Duodenal mucosa (tissue), 2 donors: Measurements from ENCODE around the gene C13orf42.
"Not testable (repeated sequence)": the region's sequence is repeated elsewhere in the genome, so short reads cannot be mapped to it uniquely, and the experiment has no call there.

Experiments used
- H3K27ac ChIP-seq: one replicate; pipeline ENCODE4 v1.7.0; 2013; ENCODE audit warnings: low read depth, low read length
- H3K27me3 ChIP-seq, 2 donors: one replicate each; pipeline ENCODE4 v1.7.0; 2013; ENCODE audit warnings: low read length in 2 of 2, control low read depth in 1 of 2; ENCODE audit not compliant: insufficient read depth in 2 of 2, control insufficient read depth in 1 of 2
- H3K36me3 ChIP-seq, 2 donors: one replicate each; pipeline ENCODE4 v1.7.0; 2013; ENCODE audit warnings: low read length in 2 of 2, control low read depth in 1 of 2; ENCODE audit not compliant: insufficient read depth in 2 of 2, control insufficient read depth in 1 of 2
- H3K4me1 ChIP-seq, 2 donors: one replicate each; pipeline ENCODE4 v1.7.0; 2013; ENCODE audit warnings: low read length in 2 of 2, control low read depth in 1 of 2; ENCODE audit not compliant: insufficient read depth in 2 of 2, control insufficient read depth in 1 of 2
- H3K4me3 ChIP-seq, 2 donors: one replicate each; pipeline ENCODE4 v1.7.0; 2013; ENCODE audit warnings: low read length in 2 of 2, low read depth in 1 of 2
- H3K9ac ChIP-seq, 2 donors: one replicate each; pipeline ENCODE4 v1.7.0; 2013; ENCODE audit warnings: low read length in 2 of 2, low read depth in 1 of 2
- H3K9me3 ChIP-seq, 2 donors: one replicate each; pipeline ENCODE4 v1.7.0; 2013; ENCODE audit warnings: low read length in 2 of 2, control low read depth in 1 of 2; ENCODE audit not compliant: control insufficient read depth in 1 of 2

The C13orf42 gene

DNA sequence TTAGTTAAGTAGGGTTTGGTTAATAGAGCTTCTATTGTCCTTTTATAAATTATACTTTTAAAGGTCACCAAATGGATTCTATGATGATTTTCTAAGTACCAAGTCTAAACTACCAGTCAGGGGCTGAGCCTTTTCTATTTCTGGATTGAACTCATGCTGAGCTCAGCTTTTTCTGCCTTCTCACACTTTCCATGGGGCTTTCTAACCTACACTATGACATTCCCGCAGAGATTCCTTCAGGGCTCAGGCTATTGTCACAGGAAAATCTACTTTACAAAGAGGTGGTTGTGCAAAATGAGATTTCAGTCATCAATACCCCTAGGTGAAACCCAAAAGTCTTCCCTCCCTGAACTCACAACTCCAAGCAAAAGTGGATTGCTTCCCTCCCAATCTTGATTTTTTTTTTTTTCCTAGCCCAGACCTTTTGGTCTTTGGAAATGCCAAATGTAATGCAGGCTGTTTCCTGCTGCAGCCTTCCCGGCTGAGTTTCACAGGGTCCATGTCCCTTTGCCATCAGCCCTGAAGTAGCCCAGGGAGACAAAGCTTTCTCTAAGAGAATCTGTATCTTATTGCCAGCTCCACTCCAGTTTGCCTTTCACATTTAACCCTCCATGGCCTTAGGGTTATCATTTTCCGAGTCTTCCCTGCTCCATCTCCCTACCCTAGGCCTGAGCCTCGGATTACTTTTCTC, 13.6 kb downstream of the C13orf42 start:
- Histone ChIP-seq H3K27ac (no peak overlapping the region), H3K27me3 (peaks cover 0 to 2% of the 10 kb centered on the region in 2 donors), H3K4me3 (no peak overlapping the region), H3K9me3 (no peaks in the 10 kb centered on the region), H3K36me3 (no peaks in the 10 kb centered on the region), H3K4me1 (no peaks in the 10 kb centered on the region), H3K9ac (no peak overlapping the region)

DNA sequence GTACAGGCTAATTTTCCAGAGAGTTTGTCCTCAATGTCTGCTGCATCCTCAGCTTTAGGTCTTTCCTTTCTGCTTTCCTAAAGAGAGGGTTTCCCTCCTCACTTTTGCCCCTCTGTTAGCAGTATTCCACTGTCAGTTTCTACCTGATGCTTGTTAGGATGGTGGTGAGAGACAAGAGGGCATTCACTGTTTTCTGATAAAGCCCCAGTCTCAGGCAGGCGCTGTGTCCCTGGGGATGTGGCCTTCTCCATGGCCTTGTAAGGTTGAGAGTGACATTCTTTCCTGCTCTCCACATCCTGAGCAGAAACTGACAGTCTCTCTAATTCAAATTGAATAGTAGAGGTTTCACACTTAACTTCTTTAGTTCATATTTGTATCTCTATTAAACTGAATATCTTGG, 14.9 kb downstream of the C13orf42 start:
- no peak overlapping the region for H3K9ac ChIP-seq
- H3K27ac ChIP-seq, result no peak overlapping the region
- H3K27me3 ChIP-seq, result no peaks in the 10 kb centered on the region

GRCh38 chr13:51093574-51093973, 17.5 kb downstream of the C13orf42 start:
- Histone ChIP-seq H3K27ac (no peak overlapping the region), H3K36me3 (no peaks in the 10 kb centered on the region)

More for the DNA sequence above, 14.9 kb downstream of the C13orf42 start:
- Histone ChIP-seq H3K4me1 (no peaks in the 10 kb centered on the region), H3K9me3 (no peaks in the 10 kb centered on the region), H3K4me3 (no peak overlapping the region), H3K36me3 (no peaks in the 10 kb centered on the region)

DNA sequence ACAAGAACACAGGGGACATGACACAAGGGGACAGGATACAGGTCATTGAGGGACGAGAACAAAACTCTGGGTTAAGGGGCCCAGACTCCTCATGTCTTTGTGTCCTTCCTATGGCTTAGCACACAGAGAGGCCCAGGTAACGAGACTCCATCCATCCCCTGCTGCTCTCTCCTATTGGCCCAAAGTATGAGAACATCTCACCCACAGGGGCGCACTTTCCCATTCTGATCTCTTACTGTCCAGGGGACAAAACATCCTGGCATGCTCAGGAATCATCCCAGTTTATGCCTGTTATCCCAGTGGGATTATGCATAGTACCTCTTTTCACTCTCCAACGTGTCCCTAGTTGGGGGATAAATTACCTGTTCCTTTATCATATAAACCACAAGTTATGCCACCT, 19.2 kb downstream of the C13orf42 start:
- Histone ChIP-seq H3K9me3 (no peaks in the 10 kb centered on the region), H3K36me3 (no peaks in the 10 kb centered on the region), H3K4me3 (no peak overlapping the region), H3K4me1 (no peaks in the 10 kb centered on the region), H3K27ac (no peak overlapping the region), H3K9ac (no peak overlapping the region), H3K27me3 (no peaks in the 10 kb centered on the region)

More at GRCh38 chr13:51093574-51093973, 17.5 kb downstream of the C13orf42 start:
- no peaks in the 10 kb centered on the region for H3K27me3 ChIP-seq
- H3K9ac ChIP-seq, result no peak overlapping the region
- H3K4me3 ChIP-seq, result no peak overlapping the region
- H3K4me1 ChIP-seq, result no peaks in the 10 kb centered on the region
- no peaks in the 10 kb centered on the region for H3K9me3 ChIP-seq

- Histone ChIP-seq H3K27ac (no peak overlapping the region), H3K36me3 (no peaks in the 10 kb centered on the region), H3K4me1 (no peaks in the 10 kb centered on the region), H3K27me3 (no peaks in the 10 kb centered on the region), H3K9me3 (no peaks in the 10 kb centered on the region), H3K9ac (no peak overlapping the region), H3K4me3 (no peak overlapping the region)
Observed at GRCh38 chr13:51083706-51084105, 27.4 kb downstream of the C13orf42 start.

DNA sequence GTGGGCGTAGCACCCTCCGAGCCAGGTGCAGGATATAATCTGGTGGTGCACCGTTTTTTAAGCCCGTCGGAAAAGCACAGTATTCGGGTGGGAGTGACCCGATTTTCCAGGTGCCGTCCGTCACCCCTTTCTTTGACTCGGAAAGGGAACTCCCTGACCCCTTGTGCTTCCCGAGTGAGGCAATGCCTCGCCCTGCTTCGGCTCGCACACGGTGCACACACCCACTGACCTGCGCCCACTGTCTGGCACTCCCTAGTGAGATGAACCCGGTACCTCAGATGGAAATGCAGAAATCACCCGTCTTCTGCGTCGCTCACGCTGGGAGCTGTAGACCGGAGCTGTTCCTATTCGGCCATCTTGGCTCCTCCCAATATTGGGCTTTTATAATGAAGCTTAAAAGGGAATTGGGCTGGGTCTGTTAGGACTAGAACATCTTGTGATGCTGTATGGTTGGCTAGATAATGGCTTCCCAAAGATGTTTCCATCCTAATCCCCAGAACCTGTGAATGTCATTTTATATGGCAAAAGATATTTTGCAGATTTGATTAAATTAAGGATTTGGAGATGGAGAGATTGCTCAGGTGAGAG, 30.5 kb downstream of the C13orf42 start:
- not testable (repeated sequence) for H3K27ac ChIP-seq, H3K9me3 ChIP-seq, H3K27me3 ChIP-seq, H3K36me3 ChIP-seq, H3K4me3 ChIP-seq, H3K9ac ChIP-seq, H3K4me1 ChIP-seq

GRCh38 chr13:51071493-51071892, 39.6 kb downstream of the C13orf42 start:
- H3K4me1 ChIP-seq, result peaks cover 0 to under 1% of the 10 kb centered on the region in 2 donors

DNA sequence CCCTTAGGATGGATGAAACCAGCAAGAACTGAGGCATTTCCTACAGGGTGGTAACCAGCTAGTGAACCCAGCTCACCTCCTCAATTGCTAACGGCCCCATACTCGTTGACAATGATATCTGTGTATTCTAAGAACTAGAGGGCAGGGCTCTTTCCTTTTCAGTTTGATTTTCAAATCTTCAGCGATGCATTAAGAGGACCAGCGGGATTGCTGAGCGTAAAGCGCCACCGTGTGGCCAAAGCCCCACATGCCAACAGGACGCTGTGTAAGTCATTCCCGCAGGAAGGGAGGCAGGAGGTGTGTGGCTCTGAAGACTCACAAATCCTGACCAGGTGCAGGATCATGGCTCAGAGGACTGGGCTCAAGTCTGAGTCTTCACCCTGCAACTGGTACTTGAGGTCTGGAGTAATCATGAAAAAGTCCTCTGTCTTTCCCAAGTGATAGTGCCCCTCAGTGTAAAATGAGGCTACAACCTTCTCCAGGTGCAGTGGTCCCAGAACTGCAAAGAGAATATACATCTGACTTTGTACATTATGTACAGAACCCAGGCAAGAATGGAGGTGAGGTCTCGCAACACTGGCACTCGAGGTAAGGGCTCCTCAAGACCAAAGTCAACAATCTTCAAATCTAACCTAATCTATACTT, 40.9 kb downstream of the C13orf42 start:
- Histone ChIP-seq H3K9me3 (no peaks in the 10 kb centered on the region), H3K36me3 (no peaks in the 10 kb centered on the region), H3K27me3 (peaks cover 0 to 3% of the 10 kb centered on the region in 2 donors), H3K4me1 (peaks cover 4 to 6% of the 10 kb centered on the region in 2 donors), H3K27ac (no peak overlapping the region), H3K4me3 (no peak overlapping the region), H3K9ac (no peak overlapping the region)

More at GRCh38 chr13:51071493-51071892, 39.6 kb downstream of the C13orf42 start:
- no peaks in the 10 kb centered on the region for H3K36me3 ChIP-seq
- no peaks in the 10 kb centered on the region for H3K27me3 ChIP-seq
- no peak overlapping the region for H3K9ac ChIP-seq
- no peak overlapping the region for H3K27ac ChIP-seq
- no peak overlapping the region for H3K4me3 ChIP-seq
- H3K9me3 ChIP-seq, result no peaks in the 10 kb centered on the region

GRCh38 chr13:51068501-51068900, 42.6 kb downstream of the C13orf42 start:
- Histone ChIP-seq H3K36me3 (no peaks in the 10 kb centered on the region), H3K4me3 (no peak overlapping the region), H3K4me1 (peaks cover 4 to 6% of the 10 kb centered on the region in 2 donors), H3K9ac (no peak overlapping the region), H3K9me3 (no peaks in the 10 kb centered on the region), H3K27me3 (peaks cover 0 to 3% of the 10 kb centered on the region in 2 donors), H3K27ac (no peak overlapping the region)

GRCh38 chr13:51067706-51068105, 43.4 kb downstream of the C13orf42 start:
- Histone ChIP-seq H3K27ac (no peak overlapping the region), H3K9me3 (no peaks in the 10 kb centered on the region), H3K4me1 (peaks cover 4 to 6% of the 10 kb centered on the region in 2 donors), H3K9ac (no peak overlapping the region), H3K27me3 (peaks cover 0 to 3% of the 10 kb centered on the region in 2 donors), H3K4me3 (no peak overlapping the region), H3K36me3 (no peaks in the 10 kb centered on the region)
